Common myeloid progenitor, CD34-positive (primary cell): ENCODE data around the gene NUTF2.

Experiments
- CTCF ChIA-PET: fragments of 350-600 bp; sonication (Branson Sonifier 250); formaldehyde crosslinking; loops from one replicate; lab custom pipeline; 2021; ENCODE audit warnings: antibody characterized with exemption; lab: Charles Lee
- POLR2A ChIA-PET: fragments of 350-600 bp; sonication (Branson Sonifier 250); formaldehyde crosslinking; loops from one replicate; lab custom pipeline; 2021; ENCODE audit warnings: antibody characterized with exemption; lab: Charles Lee
- DNase-seq, 3 donors: peaks; one replicate each; pipeline versions ENCODE4 v3.0.0 to v3.0.0-alpha.2; 2013
- H3K27ac ChIP-seq, 2 experiments: 1 replicate in 1 of 2; 2 replicates in 1 of 2; pipeline ENCODE4 v1.7.0; 2013; ENCODE audit warnings: inconsistent platforms in 2 of 2, low read length in 2 of 2, mild to moderate bottlenecking in 2 of 2, low read depth in 1 of 2, moderate library complexity in 1 of 2; ENCODE audit not compliant: severe bottlenecking in 2 of 2, insufficient read depth in 1 of 2, poor library complexity in 1 of 2
- H3K27me3 ChIP-seq, 5 experiments: replicated peaks in 2 of 5; 1 replicate in 3 of 5; 2 replicates in 2 of 5; pipeline versions ENCODE4 v1.6.1 to v1.7.0; 2013; ENCODE audit warnings: low read length in 4 of 5, mild to moderate bottlenecking in 2 of 5, moderate library complexity in 2 of 5, inconsistent platforms in 1 of 5; ENCODE audit not compliant: insufficient read depth in 5 of 5, control insufficient read depth in 4 of 5
- H3K36me3 ChIP-seq, 4 experiments: 1 replicate in 2 of 4; 2 replicates in 2 of 4; pipeline versions ENCODE4 v1.6.1 to v1.7.0; 2013; ENCODE audit warnings: low read length in 3 of 4, control low read depth in 1 of 4, mild to moderate bottlenecking in 1 of 4; ENCODE audit not compliant: control insufficient read depth in 4 of 4, insufficient read depth in 4 of 4
- H3K4me1 ChIP-seq, 4 experiments: 1 replicate in 3 of 4; 2 replicates in 1 of 4; pipeline versions ENCODE4 v1.6.1 to v1.7.1; 2013; ENCODE audit warnings: low read length in 3 of 4, mild to moderate bottlenecking in 3 of 4, control low read depth in 1 of 4, inconsistent platforms in 1 of 4, moderate library complexity in 1 of 4; ENCODE audit not compliant: control insufficient read depth in 4 of 4, insufficient read depth in 4 of 4; ENCODE audit errors: control extremely low read depth in 1 of 4
- H3K4me3 ChIP-seq, 7 experiments: 1 replicate in 4 of 7; 2 replicates in 3 of 7; pipeline versions ENCODE4 v1.5.1 to v1.7.0; 2013; ENCODE audit warnings: mild to moderate bottlenecking in 7 of 7, low read length in 6 of 7, moderate library complexity in 6 of 7, inconsistent platforms in 2 of 7, low read depth in 2 of 7, control low read depth in 1 of 7; ENCODE audit not compliant: insufficient read depth in 4 of 7, control insufficient read depth in 1 of 7; ENCODE audit errors: extremely low read depth in 1 of 7
- H3K9me3 ChIP-seq, 5 experiments: 1 replicate in 4 of 5; 2 replicates in 1 of 5; pipeline versions ENCODE4 v1.6.1 to v1.7.1; 2013; ENCODE audit warnings: low read length in 4 of 5, mild to moderate bottlenecking in 2 of 5, inconsistent platforms in 1 of 5, low read depth in 1 of 5, moderate library complexity in 1 of 5; ENCODE audit not compliant: control insufficient read depth in 4 of 5, insufficient read depth in 2 of 5; ENCODE audit errors: control extremely low read depth in 1 of 5
- WGBS: methylation state at CpG from one replicate; pipeline ENCODE4 v1.1.5; 2013; ENCODE audit not compliant: insufficient coverage; 5-methylcytosine and 5-hydroxymethylcytosine counted together

NUTF2 gene

GRCh38 chr16:67877064-67877463 is 30.3 kb downstream of the NUTF2 start:
- CTCF ChIA-PET: interaction anchor here (0.8 to 20.3 kb wide), 4 partner anchors 10 to 189 kb away, joined by 3 to 359 read pairs (median 4); partner anchors contain the start of genes CTRL and PSMB10
- Histone ChIP-seq H3K36me3 (peaks cover 19 to 71% (median 58%) of the 10 kb centered on the region in 4 experiments), H3K27ac (no peak overlapping the region), H3K9me3 (no peaks in the 10 kb centered on the region), H3K4me1 (peaks cover 7 to 30% (median 22%) of the 10 kb centered on the region in 4 experiments), H3K27me3 (no peaks in the 10 kb centered on the region), H3K4me3 (no peak overlapping the region)
- POLR2A ChIA-PET: no interaction called here
- WGBS: 96% methylated on average over 9 of the region's 11 CpGs
- DNase-seq: no peak

GRCh38 chr16:67878232-67878631 is 31.5 kb downstream of the NUTF2 start:
- POLR2A ChIA-PET: no interaction called here
- Histone ChIP-seq H3K27ac (no peak overlapping the region), H3K9me3 (no peaks in the 10 kb centered on the region), H3K27me3 (no peaks in the 10 kb centered on the region), H3K36me3 (peaks cover 19 to 80% (median 68%) of the 10 kb centered on the region in 4 experiments), H3K4me1 (peaks cover 7 to 22% (median 15%) of the 10 kb centered on the region in 4 experiments), H3K4me3 (no peak overlapping the region)
- 93% methylated on average over 3 of the region's 6 CpGs for WGBS
- DNase-seq: no peak
- CTCF ChIA-PET: interaction anchor here (1.1 to 20.3 kb wide), 7 partner anchors 8 to 206 kb away, joined by 3 to 359 read pairs (median 4); partner anchors contain the start of genes CTRL and PSMB10

DNA sequence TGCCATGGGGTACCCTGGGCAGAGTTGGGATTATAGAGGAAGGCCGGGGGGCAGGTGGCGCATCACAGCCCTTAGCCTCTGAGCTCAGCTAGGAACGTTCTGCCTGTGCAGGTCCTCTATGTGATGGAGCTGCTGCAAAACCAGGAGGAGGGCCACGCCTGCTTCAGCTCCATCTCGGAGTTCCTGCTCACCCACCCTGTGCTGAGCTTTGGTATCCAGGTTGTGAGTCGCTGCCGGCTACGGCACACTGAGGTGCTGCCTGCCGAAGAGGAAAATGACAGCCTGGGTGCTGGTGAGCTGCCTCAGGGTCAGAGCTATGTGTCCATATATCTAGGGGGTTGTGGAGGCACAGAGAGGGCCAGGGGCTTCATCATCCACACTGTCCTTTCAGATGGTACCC is 32.1 kb downstream of the NUTF2 start:
- Histone ChIP-seq H3K36me3 (peaks cover 19 to 86% (median 73%) of the 10 kb centered on the region in 4 experiments), H3K9me3 (no peaks in the 10 kb centered on the region), H3K27me3 (no peaks in the 10 kb centered on the region), H3K4me3 (no peak overlapping the region), H3K27ac (no peak overlapping the region), H3K4me1 (peaks cover 5 to 16% (median 9%) of the 10 kb centered on the region in 4 experiments)
- WGBS: 98% methylated on average over 9 of the region's 9 CpGs
- CTCF ChIA-PET: interaction anchor here (0.7 to 20.3 kb wide), 10 partner anchors 9 to 211 kb away, joined by 3 to 359 read pairs (median 4); partner anchors contain the start of genes CTRL and PSMB10
- no peak for DNase-seq
- POLR2A ChIA-PET: no interaction called here

- POLR2A ChIA-PET: no interaction called here
- Histone ChIP-seq H3K27ac (no peak overlapping the region), H3K4me1 (peaks cover 0 to 9% (median 3%) of the 10 kb centered on the region in 4 experiments), H3K27me3 (no peaks in the 10 kb centered on the region), H3K4me3 (no peak overlapping the region), H3K9me3 (no peaks in the 10 kb centered on the region), H3K36me3 (peaks cover 19 to 93% (median 79%) of the 10 kb centered on the region in 4 experiments)
- WGBS: 96% methylated on average over 12 of the region's 12 CpGs
- CTCF ChIA-PET: interaction anchor here (0.7 to 20.3 kb wide), 7 partner anchors 8 to 212 kb away, joined by 3 to 359 read pairs (median 3); partner anchors contain the start of genes CTRL and PSMB10
- no peak for DNase-seq
Measured at GRCh38 chr16:67879462-67879861, 32.7 kb downstream of the NUTF2 start.

- ChIA-PET CTCF (interaction anchor here (0.7 to 20.3 kb wide), 5 partner anchors 8 to 212 kb away, joined by 3 to 359 read pairs (median 3); partner anchors contain the start of genes CTRL and PSMB10), POLR2A (no interaction called here)
Measured at GRCh38 chr16:67879936-67880335, 33.2 kb downstream of the NUTF2 start.

GRCh38 chr16:67880584-67880983 is 33.9 kb downstream of the NUTF2 start:
- 95% methylated on average over 13 of the region's 13 CpGs for WGBS
- H3K27ac ChIP-seq: no peak overlapping the region
- no peak for DNase-seq
- no peak overlapping the region for H3K4me3 ChIP-seq
- CTCF ChIA-PET: interaction anchor here (0.8 to 20.3 kb wide), 5 partner anchors 9 to 160 kb away, joined by 3 to 359 read pairs (median 5); partner anchors contain the start of genes CTRL and PSMB10
- POLR2A ChIA-PET: no interaction called here
- no peaks in the 10 kb centered on the region for H3K9me3 ChIP-seq
- H3K4me1 ChIP-seq: peaks cover 0 to 3% (median 0%) of the 10 kb centered on the region in 4 experiments
- H3K36me3 ChIP-seq: peaks cover 19 to 99% (median 86%) of the 10 kb centered on the region in 4 experiments
- H3K27me3 ChIP-seq: no peaks in the 10 kb centered on the region

More at GRCh38 chr16:67879936-67880335, 33.2 kb downstream of the NUTF2 start:
- WGBS: 96% methylated on average over 3 of the region's 5 CpGs
- no peak for DNase-seq
- Histone ChIP-seq H3K27ac (no peak overlapping the region), H3K4me1 (peaks cover 0 to 5% (median 0%) of the 10 kb centered on the region in 4 experiments), H3K4me3 (no peak overlapping the region), H3K9me3 (no peaks in the 10 kb centered on the region), H3K36me3 (peaks cover 19 to 97% (median 84%) of the 10 kb centered on the region in 4 experiments), H3K27me3 (no peaks in the 10 kb centered on the region)

DNA sequence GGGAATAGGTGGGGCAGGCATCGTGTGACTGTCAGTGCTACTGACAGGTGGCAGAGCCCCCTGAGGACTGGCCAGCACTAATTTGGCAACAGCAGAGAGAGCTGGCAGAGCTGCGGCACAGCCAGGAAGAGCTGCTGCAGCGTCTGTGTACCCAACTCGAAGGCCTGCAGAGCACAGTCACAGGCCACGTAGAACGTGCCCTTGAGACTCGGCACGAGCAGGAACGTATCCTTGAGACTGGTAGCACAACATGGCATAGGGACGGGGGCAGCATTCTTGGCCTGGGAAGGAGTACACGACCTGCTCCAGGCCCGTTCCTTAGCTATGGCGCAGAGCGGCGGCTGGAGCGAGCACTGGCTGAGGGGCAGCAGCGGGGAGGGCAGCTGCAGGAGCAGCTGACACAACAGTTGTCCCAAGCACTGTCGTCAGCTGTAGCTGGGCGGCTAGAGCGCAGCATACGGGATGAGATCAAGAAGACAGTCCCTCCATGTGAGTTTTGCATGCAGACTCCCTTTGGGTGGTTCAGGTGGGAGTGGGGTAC is 35.0 kb downstream of the NUTF2 start:
- H3K4me3 ChIP-seq: no peak overlapping the region
- no peaks in the 10 kb centered on the region for H3K27me3 ChIP-seq
- ChIA-PET CTCF (interaction anchor here (0.7 to 20.3 kb wide), 14 partner anchors 9 to 347 kb away, joined by 3 to 359 read pairs (median 4); partner anchors contain the start of genes CTRL, EDC4 and PSMB10), POLR2A (no interaction called here)
- no peak overlapping the region for H3K27ac ChIP-seq
- H3K36me3 ChIP-seq: peaks cover 17 to 94% (median 82%) of the 10 kb centered on the region in 4 experiments
- H3K9me3 ChIP-seq: no peaks in the 10 kb centered on the region
- H3K4me1 ChIP-seq: no peaks in the 10 kb centered on the region
- 98% methylated on average over 18 of the region's 21 CpGs for WGBS
- DNase-seq: no peak
